ENCODE results near the gene TRIM16.
A peak's percentile ranks its signal among the peaks of the same experiment; 100 is the strongest.
"Not testable (repeated sequence)": the region's sequence is repeated elsewhere in the genome, so short reads cannot be mapped to it uniquely, and the experiment has no call there.

TRIM16 gene

DNA sequence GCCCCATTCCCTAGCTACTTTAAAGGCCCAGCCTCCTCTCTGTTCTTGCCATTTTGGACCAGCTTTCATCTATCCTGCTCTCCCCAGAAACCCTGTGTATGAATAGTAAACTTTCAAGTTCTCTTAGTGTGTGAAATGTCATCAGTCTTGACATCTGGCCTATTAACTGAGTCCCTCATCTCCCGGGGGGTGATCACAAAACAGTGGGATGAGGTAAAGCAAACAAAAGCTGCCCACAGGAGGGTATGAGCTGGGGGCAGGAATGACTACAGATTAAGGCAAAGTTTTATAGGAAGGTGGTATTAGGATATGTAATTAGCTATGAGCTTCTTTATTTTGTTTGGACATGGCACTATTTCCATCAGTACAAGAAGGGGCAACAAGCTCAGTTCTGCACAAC, 9.5 kb downstream of the TRIM16 start:
- H3K4me3 ChIP-seq (ENCODE audit: low read depth, low read length); H3K27ac ChIP-seq (ENCODE audit: extremely low read depth, low read depth, low read length); H3K4me1 ChIP-seq (ENCODE audit: control insufficient read depth, insufficient read depth, low read length); POLR2A ChIA-PET; H3K9me3 ChIP-seq (ENCODE audit: control insufficient read depth, insufficient read depth, low read depth, low read length); CTCF ChIA-PET: not testable (repeated sequence)
- peaks cover 0 to 24% of the 10 kb centered on the region in 2 experiments; a peak in 2 of 3 replicates for H3K36me3 ChIP-seq (ENCODE audit: control insufficient read depth in 2 of 2, insufficient read depth in 1 of 2, low read length in 2 of 2)
- TF ChIP-seq GLIS1 (tag by site-specific recombination; IDR thresholded peaks at IDR 0.05), result peak; percentile 72

DNA sequence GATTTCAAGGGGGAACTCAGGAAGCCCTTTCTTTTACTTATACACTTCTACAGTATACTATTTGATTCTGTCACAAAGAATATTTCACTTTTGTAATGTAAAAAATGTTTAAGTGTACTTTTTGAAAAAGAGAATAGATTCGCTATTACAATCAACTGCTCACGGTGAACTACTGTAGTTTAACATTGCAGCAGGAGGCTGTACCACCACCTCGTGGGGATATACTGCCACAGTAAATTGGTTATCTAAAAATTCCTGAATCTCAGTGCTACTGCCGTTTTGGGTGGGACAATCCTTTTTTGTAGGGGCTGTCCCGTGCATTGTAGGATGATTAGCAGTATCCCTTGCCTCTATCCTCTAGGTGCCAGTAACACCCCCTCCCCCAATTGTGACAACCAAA, 14.6 kb downstream of the TRIM16 start:
- POLR2A ChIA-PET; CTCF ChIA-PET; H3K27ac ChIP-seq (ENCODE audit: extremely low read depth, low read depth, low read length): not testable (repeated sequence)

DNA sequence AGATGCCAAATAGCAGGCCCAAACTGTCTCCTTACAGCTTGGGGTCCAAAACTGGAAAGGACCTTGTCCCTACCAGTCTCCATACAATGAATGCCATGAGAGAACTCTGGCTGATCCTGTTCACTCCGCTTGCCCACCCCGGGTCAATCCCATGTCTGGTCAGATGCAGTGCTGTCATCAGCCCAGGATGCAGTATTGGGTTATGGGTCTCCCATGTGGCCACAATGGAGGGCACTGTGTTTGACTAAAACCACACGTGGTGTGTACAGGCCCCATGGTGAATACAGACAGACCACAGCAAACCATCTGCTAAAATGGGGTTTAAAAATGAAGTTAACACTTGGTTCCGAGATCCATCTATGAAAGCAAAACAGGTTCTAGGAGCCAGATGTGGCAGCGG, 20.4 kb downstream of the TRIM16 start:
- TF ChIP-seq, protein P1, sequence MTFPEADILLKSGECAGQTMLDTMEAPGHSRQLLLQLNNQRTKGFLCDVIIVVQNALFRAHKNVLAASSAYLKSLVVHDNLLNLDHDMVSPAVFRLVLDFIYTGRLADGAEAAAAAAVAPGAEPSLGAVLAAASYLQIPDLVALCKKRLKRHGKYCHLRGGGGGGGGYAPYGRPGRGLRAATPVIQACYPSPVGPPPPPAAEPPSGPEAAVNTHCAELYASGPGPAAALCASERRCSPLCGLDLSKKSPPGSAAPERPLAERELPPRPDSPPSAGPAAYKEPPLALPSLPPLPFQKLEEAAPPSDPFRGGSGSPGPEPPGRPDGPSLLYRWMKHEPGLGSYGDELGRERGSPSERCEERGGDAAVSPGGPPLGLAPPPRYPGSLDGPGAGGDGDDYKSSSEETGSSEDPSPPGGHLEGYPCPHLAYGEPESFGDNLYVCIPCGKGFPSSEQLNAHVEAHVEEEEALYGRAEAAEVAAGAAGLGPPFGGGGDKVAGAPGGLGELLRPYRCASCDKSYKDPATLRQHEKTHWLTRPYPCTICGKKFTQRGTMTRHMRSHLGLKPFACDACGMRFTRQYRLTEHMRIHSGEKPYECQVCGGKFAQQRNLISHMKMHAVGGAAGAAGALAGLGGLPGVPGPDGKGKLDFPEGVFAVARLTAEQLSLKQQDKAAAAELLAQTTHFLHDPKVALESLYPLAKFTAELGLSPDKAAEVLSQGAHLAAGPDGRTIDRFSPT (tag by site-specific recombination; IDR thresholded peaks at IDR 0.05), result no peak
- TF ChIP-seq ZFP3 (tag by site-specific recombination; IDR thresholded peaks at IDR 0.05; ENCODE audit: low read depth) (no peak), WT1 (tag by site-specific recombination; IDR thresholded peaks at IDR 0.05) (no peak), ZNF610 (tag by site-specific recombination; IDR thresholded peaks at IDR 0.05; ENCODE audit: borderline replicate concordance) (no peak), MYNN (tag by site-specific recombination; IDR thresholded peaks at IDR 0.05; ENCODE audit: borderline replicate concordance) (no peak), ZNF214 (tag by site-specific recombination; IDR thresholded peaks at IDR 0.05; ENCODE audit: borderline replicate concordance) (no peak), MEIS1 (CRISPR knock-in tag; IDR thresholded peaks at IDR 0.05; ENCODE audit: borderline replicate concordance) (no peak), ZNF629 (tag by site-specific recombination; IDR thresholded peaks at IDR 0.05) (no peak), YY2 (tag by site-specific recombination; IDR thresholded peaks at IDR 0.05) (no peak), ZNF391 (tag by site-specific recombination; IDR thresholded peaks at IDR 0.05; ENCODE audit: borderline replicate concordance, low read depth) (no peak), SCRT1 (tag by site-specific recombination; IDR thresholded peaks at IDR 0.05; ENCODE audit: borderline replicate concordance) (no peak), ZNF138 (tag by site-specific recombination; IDR thresholded peaks at IDR 0.05; ENCODE audit: borderline replicate concordance) (no peak), TCF7L2 (IDR thresholded peaks at IDR 0.05; ENCODE audit: borderline replicate concordance, low read depth, low read length) (no peak), ZNF558 (tag by site-specific recombination; IDR thresholded peaks at IDR 0.05) (no peak), ZNF423 (tag by site-specific recombination; IDR thresholded peaks at IDR 0.05) (no peak), ZFHX2 (tag by site-specific recombination; conservative IDR thresholded peaks at IDR 0.05) (no peak)
- TF ChIP-seq, protein P2, sequence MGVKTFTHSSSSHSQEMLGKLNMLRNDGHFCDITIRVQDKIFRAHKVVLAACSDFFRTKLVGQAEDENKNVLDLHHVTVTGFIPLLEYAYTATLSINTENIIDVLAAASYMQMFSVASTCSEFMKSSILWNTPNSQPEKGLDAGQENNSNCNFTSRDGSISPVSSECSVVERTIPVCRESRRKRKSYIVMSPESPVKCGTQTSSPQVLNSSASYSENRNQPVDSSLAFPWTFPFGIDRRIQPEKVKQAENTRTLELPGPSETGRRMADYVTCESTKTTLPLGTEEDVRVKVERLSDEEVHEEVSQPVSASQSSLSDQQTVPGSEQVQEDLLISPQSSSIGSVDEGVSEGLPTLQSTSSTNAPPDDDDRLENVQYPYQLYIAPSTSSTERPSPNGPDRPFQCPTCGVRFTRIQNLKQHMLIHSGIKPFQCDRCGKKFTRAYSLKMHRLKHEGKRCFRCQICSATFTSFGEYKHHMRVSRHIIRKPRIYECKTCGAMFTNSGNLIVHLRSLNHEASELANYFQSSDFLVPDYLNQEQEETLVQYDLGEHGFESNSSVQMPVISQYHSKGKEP (tag by site-specific recombination; IDR thresholded peaks at IDR 0.05), result no peak
- TF ChIP-seq, protein P3, sequence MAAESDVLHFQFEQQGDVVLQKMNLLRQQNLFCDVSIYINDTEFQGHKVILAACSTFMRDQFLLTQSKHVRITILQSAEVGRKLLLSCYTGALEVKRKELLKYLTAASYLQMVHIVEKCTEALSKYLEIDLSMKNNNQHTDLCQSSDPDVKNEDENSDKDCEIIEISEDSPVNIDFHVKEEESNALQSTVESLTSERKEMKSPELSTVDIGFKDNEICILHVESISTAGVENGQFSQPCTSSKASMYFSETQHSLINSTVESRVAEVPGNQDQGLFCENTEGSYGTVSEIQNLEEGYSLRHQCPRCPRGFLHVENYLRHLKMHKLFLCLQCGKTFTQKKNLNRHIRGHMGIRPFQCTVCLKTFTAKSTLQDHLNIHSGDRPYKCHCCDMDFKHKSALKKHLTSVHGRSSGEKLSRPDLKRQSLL (tag by site-specific recombination; IDR thresholded peaks at IDR 0.05), result no peak
- TF ChIP-seq, protein P4, sequence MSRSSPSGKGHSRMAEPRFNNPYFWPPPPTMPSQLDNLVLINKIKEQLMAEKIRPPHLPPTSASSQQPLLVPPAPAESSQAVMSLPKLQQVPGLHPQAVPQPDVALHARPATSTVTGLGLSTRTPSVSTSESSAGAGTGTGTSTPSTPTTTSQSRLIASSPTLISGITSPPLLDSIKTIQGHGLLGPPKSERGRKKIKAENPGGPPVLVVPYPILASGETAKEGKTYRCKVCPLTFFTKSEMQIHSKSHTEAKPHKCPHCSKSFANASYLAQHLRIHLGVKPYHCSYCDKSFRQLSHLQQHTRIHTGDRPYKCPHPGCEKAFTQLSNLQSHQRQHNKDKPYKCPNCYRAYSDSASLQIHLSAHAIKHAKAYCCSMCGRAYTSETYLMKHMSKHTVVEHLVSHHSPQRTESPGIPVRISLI (tag by site-specific recombination; IDR thresholded peaks at IDR 0.05), result no peak
- H3K4me1 ChIP-seq (ENCODE audit: control insufficient read depth, insufficient read depth, low read length), result no peaks in the 10 kb centered on the region
- H3K9me3 ChIP-seq (ENCODE audit: control insufficient read depth, insufficient read depth, low read depth, low read length), result no peaks in the 10 kb centered on the region
- CTCF ChIA-PET, result no interaction called here
- POLR2A ChIA-PET, result no interaction called here
- no peak overlapping the region for H3K27ac ChIP-seq (ENCODE audit: extremely low read depth, low read depth, low read length)
- H3K4me3 ChIP-seq (ENCODE audit: low read depth, low read length), result no peak overlapping the region
- peaks cover 8 to 60% of the 10 kb centered on the region in 2 experiments; a peak in 2 of 3 replicates for H3K36me3 ChIP-seq (ENCODE audit: control insufficient read depth in 2 of 2, insufficient read depth in 1 of 2, low read length in 2 of 2)

More for the DNA sequence above, 14.6 kb downstream of the TRIM16 start:
- H3K9me3 ChIP-seq (ENCODE audit: control insufficient read depth, insufficient read depth, low read depth, low read length); H3K4me1 ChIP-seq (ENCODE audit: control insufficient read depth, insufficient read depth, low read length); H3K4me3 ChIP-seq (ENCODE audit: low read depth, low read length): not testable (repeated sequence)
- peaks cover 3 to 12% of the 10 kb centered on the region in 2 experiments; a peak in 2 of 3 replicates for H3K36me3 ChIP-seq (ENCODE audit: control insufficient read depth in 2 of 2, insufficient read depth in 1 of 2, low read length in 2 of 2)
